GM12878 (cell line): ENCODE data around the gene MEAF6.

Source experiments
- CREM ChIP-seq: IDR thresholded peaks from 2 replicates; pipeline ENCODE4 v1.6.1; 2014; ENCODE audit warnings: antibody characterized with exemption, low read depth
- CTCF ChIP-seq, 3 experiments: IDR thresholded peaks in 2 of 3; conservative IDR thresholded peaks in 1 of 3; 2 replicates each; pipeline ENCODE4 v1.5.1; 2011; ENCODE audit warnings: low read depth in 3 of 3, low read length in 3 of 3, mild to moderate bottlenecking in 3 of 3, control low read depth in 2 of 3, moderate library complexity in 2 of 3, inconsistent platforms in 1 of 3, mixed read lengths in 1 of 3; ENCODE audit not compliant: control insufficient read depth in 2 of 3, insufficient read depth in 1 of 3; ENCODE audit errors: extremely low read depth in 1 of 3
- MAX ChIP-seq: IDR thresholded peaks from 2 replicates; pipeline ENCODE4 v1.6.1; 2012; ENCODE audit warnings: low read depth, low read length, improper control_type of control experiment
- MXI1 ChIP-seq: fragments of 150-350 bp; IDR thresholded peaks from 2 replicates; pipeline ENCODE4 v1.6.1; 2011; ENCODE audit warnings: low read depth, mild to moderate bottlenecking, inconsistent platforms, low read length, improper control_type of control experiment
- PBX3 ChIP-seq: IDR thresholded peaks from 2 replicates; pipeline ENCODE4 v1.6.1; 2011; ENCODE audit warnings: mild to moderate bottlenecking, low read depth, low read length, moderate library complexity; ENCODE audit not compliant: insufficient replicate concordance
- POLR2A ChIP-seq: IDR thresholded peaks from 2 replicates; pipeline ENCODE4 v1.6.1; 2011; ENCODE audit warnings: low read depth, mild to moderate bottlenecking, low read length
- POLR2AphosphoS5 ChIP-seq: IDR thresholded peaks from 2 replicates; pipeline ENCODE4 v1.6.1; 2011; ENCODE audit warnings: mild to moderate bottlenecking, low read length, inconsistent platforms
- RFX5 ChIP-seq: IDR thresholded peaks from 2 replicates; pipeline ENCODE4 v1.6.1; 2011; ENCODE audit warnings: low read depth, low read length, improper control_type of control experiment

- TF ChIP-seq CTCF (IDR thresholded peaks at IDR 0.05 in 2 of 3, conservative IDR thresholded peaks at IDR 0.05 in 1 of 3; ENCODE audit: control insufficient read depth in 2 of 3, extremely low read depth in 1 of 3, insufficient read depth in 1 of 3, low read depth in 3 of 3, low read length in 3 of 3) (no peak), MAX (no peak), POLR2A (no peak), POLR2AphosphoS5 (no peak), CREM (no peak), RFX5 (no peak), PBX3 (no peak), MXI1 (no peak)
These were observed 65.7 kb downstream of the MEAF6 start for GRCh38 chr1:37448691-37449417.
